H9 (cell line): Measurements from ENCODE around the gene GRID1. TPM values are rescaled to one million over a fixed set of nuclear protein-coding genes. Genes with fewer than 3 reads are reported as not detected.

Source experiments
- DNase-seq: peaks from one replicate; pipeline ENCODE4 v3.0.0-alpha.2; 2017
- H2AFZ ChIP-seq: one replicate; pipeline ENCODE4 v1.6.1; 2013; ENCODE audit warnings: mild to moderate bottlenecking, low read length, control low read depth, moderate library complexity
- H2AK5ac ChIP-seq: 2 replicates; pipeline ENCODE4 v1.6.1; 2013; ENCODE audit warnings: low read length, control low read depth, mixed read lengths; ENCODE audit not compliant: insufficient read length
- H2BK120ac ChIP-seq: one replicate; pipeline ENCODE4 v1.6.1; 2013; ENCODE audit warnings: low read depth, mild to moderate bottlenecking, low read length, control low read depth, inconsistent platforms; ENCODE audit not compliant: poor library complexity, severe bottlenecking
- H2BK12ac ChIP-seq: 2 replicates; pipeline ENCODE4 v1.6.1; 2013; ENCODE audit warnings: low read length, control low read depth, mixed read lengths, low read depth; ENCODE audit not compliant: insufficient read length
- H2BK15ac ChIP-seq: 2 replicates; pipeline ENCODE4 v1.6.1; 2013; ENCODE audit warnings: low read depth, low read length, control low read depth
- H2BK20ac ChIP-seq: one replicate; pipeline ENCODE4 v1.6.1; 2013; ENCODE audit warnings: low read depth, mild to moderate bottlenecking, low read length, control low read depth, inconsistent platforms; ENCODE audit not compliant: poor library complexity, severe bottlenecking
- H2BK5ac ChIP-seq: 2 replicates; pipeline ENCODE4 v1.6.1; 2013; ENCODE audit warnings: low read length, control low read depth, mixed read lengths; ENCODE audit not compliant: insufficient read length
- H3K14ac ChIP-seq: 2 replicates; pipeline ENCODE4 v1.6.1; 2013; ENCODE audit warnings: low read length, control low read depth; ENCODE audit not compliant: insufficient read depth
- H3K18ac ChIP-seq: 2 replicates; pipeline ENCODE4 v1.6.1; 2013; ENCODE audit warnings: low read depth, mild to moderate bottlenecking, mixed read lengths, low read length, control low read depth; ENCODE audit not compliant: insufficient read length
- H3K23ac ChIP-seq: 2 replicates; pipeline ENCODE4 v1.6.1; 2013; ENCODE audit warnings: low read length, control low read depth, mixed read lengths, low read depth; ENCODE audit not compliant: insufficient read length
- H3K23me2 ChIP-seq: 2 replicates; pipeline ENCODE4 v1.6.1; 2013; ENCODE audit warnings: low read depth, mild to moderate bottlenecking, mixed read lengths, low read length, control low read depth; ENCODE audit not compliant: insufficient read length, poor library complexity, severe bottlenecking
- H3K27ac ChIP-seq: 2 replicates; pipeline ENCODE4 v1.5.1; 2013; ENCODE audit warnings: low read length, control low read depth, mixed read lengths, low read depth; ENCODE audit not compliant: insufficient read length
- H3K27me3 ChIP-seq: 2 replicates; pipeline ENCODE4 v1.6.1; 2013; ENCODE audit warnings: low read length, control low read depth, inconsistent platforms; ENCODE audit not compliant: insufficient read depth
- H3K4ac ChIP-seq: 2 replicates; pipeline ENCODE4 v1.6.1; 2013; ENCODE audit warnings: low read depth, mild to moderate bottlenecking, control low read depth, inconsistent platforms, low read length, moderate library complexity
- H3K4me1 ChIP-seq: 2 replicates; pipeline ENCODE4 v1.6.1; 2013; ENCODE audit warnings: low read length, control low read depth, inconsistent platforms; ENCODE audit not compliant: insufficient read depth
- H3K4me2 ChIP-seq: 2 replicates; pipeline ENCODE4 v1.6.1; 2013; ENCODE audit warnings: low read length, control low read depth, mixed read lengths; ENCODE audit not compliant: insufficient read length, insufficient read depth
- H3K56ac ChIP-seq: 2 replicates; pipeline ENCODE4 v1.6.1; 2013; ENCODE audit warnings: low read depth, mild to moderate bottlenecking, mixed read lengths, low read length, control low read depth; ENCODE audit not compliant: insufficient read length
- H3K79me1 ChIP-seq: 2 replicates; pipeline ENCODE4 v1.6.1; 2013; ENCODE audit warnings: low read depth, mild to moderate bottlenecking, moderate library complexity, low read length, control low read depth, inconsistent platforms; ENCODE audit not compliant: insufficient read depth, poor library complexity, severe bottlenecking
- H3K79me2 ChIP-seq: 2 replicates; pipeline ENCODE4 v1.6.1; 2013; ENCODE audit warnings: low read length, control low read depth, inconsistent platforms; ENCODE audit not compliant: insufficient read depth
- H3K9ac ChIP-seq: 2 replicates; pipeline ENCODE4 v1.6.1; 2013; ENCODE audit warnings: low read length, control low read depth, mixed read lengths; ENCODE audit not compliant: insufficient read length; ENCODE audit errors: extremely low read depth
- H3K9me3 ChIP-seq: one replicate; pipeline ENCODE4 v1.6.1; 2013; ENCODE audit warnings: low read depth, low read length, inconsistent platforms; ENCODE audit not compliant: control insufficient read depth
- H3T11ph ChIP-seq: one replicate; pipeline ENCODE4 v1.6.1; 2013; ENCODE audit warnings: mild to moderate bottlenecking, low read length, control low read depth, inconsistent platforms
- H4K20me1 ChIP-seq: one replicate; pipeline ENCODE4 v1.6.1; 2013; ENCODE audit not compliant: control insufficient read depth, insufficient read length, insufficient read depth
- H4K5ac ChIP-seq: 2 replicates; pipeline ENCODE4 v1.6.1; 2013; ENCODE audit warnings: low read depth, mild to moderate bottlenecking, mixed read lengths, low read length, control low read depth; ENCODE audit not compliant: insufficient read length
- H4K8ac ChIP-seq: replicated peaks from 2 replicates; pipeline ENCODE4 v1.6.1; 2013; ENCODE audit warnings: low read length, control low read depth, mixed read lengths, low read depth; ENCODE audit not compliant: insufficient read length
- H4K91ac ChIP-seq: 2 replicates; pipeline ENCODE4 v1.6.1; 2013; ENCODE audit warnings: low read depth, mild to moderate bottlenecking, moderate library complexity, mixed read lengths, low read length, control low read depth; ENCODE audit not compliant: insufficient read length
- H3K27ac Mint-ChIP-seq, 3 experiments: 2 replicates in 2 of 3; 3 replicates in 1 of 3; pipeline ENCODE4 v1.8.0; 2020 to 2021; ENCODE audit warnings: mixed read lengths in 3 of 3, mild to moderate bottlenecking in 1 of 3, moderate library complexity in 1 of 3
- H3K27me3 Mint-ChIP-seq: 2 replicates; pipeline ENCODE4 v1.8.0; 2021; ENCODE audit warnings: low read depth, mild to moderate bottlenecking, moderate library complexity, mixed read lengths
- H3K36me3 Mint-ChIP-seq, 3 experiments: 2 replicates in 2 of 3; 3 replicates in 1 of 3; pipeline ENCODE4 v1.8.0; 2020 to 2021; ENCODE audit warnings: low read depth in 3 of 3, mixed read lengths in 3 of 3; ENCODE audit not compliant: insufficient read depth in 1 of 3
- H3K4me1 Mint-ChIP-seq, 2 experiments: 2 replicates each; pipeline ENCODE4 v1.8.0; 2020; ENCODE audit warnings: mixed read lengths in 2 of 2
- H3K4me3 Mint-ChIP-seq, 2 experiments: 2 replicates in 1 of 2; 3 replicates in 1 of 2; pipeline ENCODE4 v1.8.0; 2020 to 2021; ENCODE audit warnings: mild to moderate bottlenecking in 2 of 2, mixed read lengths in 2 of 2, moderate library complexity in 1 of 2
- H3K9me3 Mint-ChIP-seq, 2 experiments: 2 replicates in 1 of 2; 3 replicates in 1 of 2; pipeline ENCODE4 v1.8.0; 2020; ENCODE audit warnings: mild to moderate bottlenecking in 2 of 2, mixed read lengths in 2 of 2, moderate library complexity in 1 of 2
- CTCF ChIP-seq: fragments of 200-600 bp; sonication (generic); conservative IDR thresholded peaks from 3 replicates; pipeline ENCODE4 v1.8.0; 2021; ENCODE audit warnings: antibody characterized with exemption, mild to moderate bottlenecking
- WGBS: extraction: QIAGEN DNeasy Blood & Tissue Kit; methylation state at CpG from one replicate; pipeline ENCODE4 v1.1.7; 2013; ENCODE audit warnings: missing lambda C conversion rate, low lambda C conversion rate, mixed read lengths; ENCODE audit not compliant: insufficient read length; ENCODE audit errors: extremely low coverage; 5-methylcytosine and 5-hydroxymethylcytosine counted together
- total RNA-seq: library from RNA; stranded (reverse); gene quantifications from 2 replicates; pipeline ENCODE4 v1.2.1, GENCODE V29; 2021

The GRID1 gene
- total RNA-seq, 1 experiment from 2014 or later = 0.35 TPM

DNA sequence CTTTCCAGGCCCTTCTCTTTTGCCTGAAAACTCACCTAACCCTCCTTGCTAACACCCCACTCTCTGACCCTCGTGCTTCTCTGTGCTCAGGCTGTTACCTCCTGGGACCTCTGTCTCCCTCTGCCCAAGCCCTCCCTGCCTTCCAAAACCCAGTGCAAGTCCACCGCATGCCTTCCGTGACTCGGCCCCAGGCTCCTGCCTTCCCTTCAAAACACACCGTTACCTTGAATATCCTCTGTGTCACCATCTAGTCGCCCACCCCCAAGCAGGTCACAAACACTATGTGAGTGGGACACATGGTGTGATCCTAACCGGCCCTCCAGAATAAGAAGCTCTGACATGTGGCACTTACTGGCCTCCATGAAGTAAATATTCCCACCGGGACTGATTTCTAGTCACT is 176.7 kb downstream of the GRID1 start:
- no peak for DNase-seq
- Histone ChIP-seq H2AK5ac (no peak overlapping the region), H3K4me2 (no peak overlapping the region), H2BK120ac (no peak overlapping the region), H3K9me3 (no peaks in the 10 kb centered on the region), H3T11ph (no peak overlapping the region), H2BK15ac (no peak overlapping the region), H2BK20ac (no peak overlapping the region), H2BK5ac (no peak overlapping the region), H3K56ac (no peak overlapping the region), H3K79me1 (no peaks in the 10 kb centered on the region), H2AFZ (no peak overlapping the region), H4K91ac (no peak overlapping the region), H3K9ac (no peak overlapping the region), H3K27ac (no peak overlapping the region), H3K18ac (no peak overlapping the region), H3K23ac (no peak overlapping the region), H4K5ac (no peak overlapping the region), H3K4ac (no peak overlapping the region), H4K20me1 (no peaks in the 10 kb centered on the region), H4K8ac (no peak overlapping the region), H3K27me3 (no peaks in the 10 kb centered on the region), H3K14ac (no peak overlapping the region), H3K79me2 (no peaks in the 10 kb centered on the region), H2BK12ac (no peak overlapping the region), H3K23me2 (no peaks in the 10 kb centered on the region), H3K4me1 (no peaks in the 10 kb centered on the region)
- Mint-ChIP-seq H3K4me3 (no peak overlapping the region), H3K9me3 (no peaks in the 10 kb centered on the region; a peak in 1 of 5 replicates), H3K27ac (no peak overlapping the region), H3K27me3 (peaks cover 3% of the 10 kb centered on the region), H3K4me1 (no peaks in the 10 kb centered on the region), H3K36me3 (no peaks in the 10 kb centered on the region)
- TF ChIP-seq CTCF = no peak
- no CpG with 5 or more reads among the region's 8 CpGs for WGBS
